ENCODE results near the gene NMNAT3. TPM values are rescaled to one million over a fixed set of nuclear protein-coding genes. Genes with fewer than 3 reads are reported as not detected.

Gene NMNAT3
- total RNA-seq, 1 donor from 2014 or later = 4.6 TPM

- no peak for DNase-seq (ENCODE audit: low spot score)
These were observed 130.1 kb downstream of the NMNAT3 start for GRCh38 chr3:139547666-139548065.

- no peak for DNase-seq (ENCODE audit: low spot score)
These were observed 131.0 kb downstream of the NMNAT3 start for GRCh38 chr3:139546772-139547171.

GRCh38 chr3:139541532-139542288 lies 136.1 kb downstream of the NMNAT3 start:
- DNase-seq (ENCODE audit: low spot score) = no peak

GRCh38 chr3:139540651-139541531 lies 136.9 kb downstream of the NMNAT3 start:
- no peak for DNase-seq (ENCODE audit: low spot score)

- no peak for DNase-seq (ENCODE audit: low spot score)
These were observed 139.0 kb downstream of the NMNAT3 start for GRCh38 chr3:139538733-139539132.

- DNase-seq (ENCODE audit: low spot score) = no peak
These were observed 139.8 kb downstream of the NMNAT3 start for GRCh38 chr3:139537795-139538621.

- no peak for DNase-seq (ENCODE audit: low spot score)
These were observed 140.4 kb downstream of the NMNAT3 start for GRCh38 chr3:139537361-139537760.

- no peak for DNase-seq (ENCODE audit: low spot score)
These were observed 142.5 kb downstream of the NMNAT3 start for GRCh38 chr3:139534992-139535879.

- no peak for DNase-seq (ENCODE audit: low spot score)
These were observed 143.3 kb downstream of the NMNAT3 start for GRCh38 chr3:139534455-139534812.

GRCh38 chr3:139533781-139534454 lies 143.9 kb downstream of the NMNAT3 start:
- DNase-seq (ENCODE audit: low spot score) = no peak

- DNase-seq (ENCODE audit: low spot score) = no peak
These were observed 144.8 kb downstream of the NMNAT3 start for GRCh38 chr3:139532976-139533375.

GRCh38 chr3:139530717-139531116 lies 147.1 kb downstream of the NMNAT3 start:
- DNase-seq (ENCODE audit: low spot score) = no peak

- DNase-seq (ENCODE audit: low spot score) = no peak
These were observed 148.1 kb downstream of the NMNAT3 start for GRCh38 chr3:139529662-139530061.

GRCh38 chr3:139528924-139529323 lies 148.8 kb downstream of the NMNAT3 start:
- DNase-seq (ENCODE audit: low spot score) = no peak

- DNase-seq (ENCODE audit: low spot score) = no peak
These were observed 149.5 kb downstream of the NMNAT3 start for GRCh38 chr3:139528281-139528680.

GRCh38 chr3:139527265-139527664 lies 150.5 kb downstream of the NMNAT3 start:
- no peak for DNase-seq (ENCODE audit: low spot score)

- no peak for DNase-seq (ENCODE audit: low spot score)
These were observed 151.6 kb downstream of the NMNAT3 start for GRCh38 chr3:139526146-139526545.

- DNase-seq (ENCODE audit: low spot score) = no peak
These were observed 152.7 kb downstream of the NMNAT3 start for GRCh38 chr3:139524841-139525636.

- no peak for DNase-seq (ENCODE audit: low spot score)
These were observed 154.1 kb downstream of the NMNAT3 start for GRCh38 chr3:139523718-139524117.

Measured in mesenteric fat pad (tissue), 1 donor.